HepG2 (cell line): Measurements from ENCODE around the gene PRRT2. TPM values are rescaled to one million over a fixed set of nuclear protein-coding genes. Genes with fewer than 3 reads are reported as not detected.
A peak's percentile ranks its signal among the peaks of the same experiment; 100 is the strongest.

Experiments
- ATF2 ChIP-seq: sonication (generic); formaldehyde crosslinking; IDR thresholded peaks from 2 replicates; pipeline ENCODE4 v1.4.0; 2020; ENCODE audit warnings: missing genetic modification reagents
- CAMTA2 ChIP-seq: sonication (generic); formaldehyde crosslinking; IDR thresholded peaks from 2 replicates; pipeline ENCODE4 v1.4.0; 2020; ENCODE audit warnings: mild to moderate bottlenecking, missing genetic modification reagents, borderline replicate concordance
- ETS1 ChIP-seq: sonication (generic); formaldehyde crosslinking; IDR thresholded peaks from 2 replicates; pipeline ENCODE4 v1.4.0; 2020; ENCODE audit warnings: missing genetic modification reagents
- GTF3A ChIP-seq: sonication (generic); formaldehyde crosslinking; conservative IDR thresholded peaks from 2 replicates; pipeline ENCODE4 v1.4.0; 2020; ENCODE audit warnings: mild to moderate bottlenecking, missing genetic modification reagents
- HDAC6 ChIP-seq: fragments of 200-600 bp; sonication (generic); IDR thresholded peaks from 2 replicates; pipeline ENCODE4 v1.7.0; 2017; ENCODE audit warnings: mild to moderate bottlenecking, antibody characterized with exemption, low read length, low read depth
- KLF13 ChIP-seq: sonication (generic); formaldehyde crosslinking; IDR thresholded peaks from 2 replicates; pipeline ENCODE4 v1.4.0; 2020; ENCODE audit warnings: mild to moderate bottlenecking, missing genetic modification reagents
- MTF1 ChIP-seq: sonication (generic); formaldehyde crosslinking; IDR thresholded peaks from 2 replicates; pipeline ENCODE4 v1.5.0; 2020; ENCODE audit warnings: missing genetic modification reagents
- MXD1 ChIP-seq: sonication (generic); formaldehyde crosslinking; IDR thresholded peaks from 2 replicates; pipeline ENCODE4 v1.4.0; 2020; ENCODE audit warnings: mild to moderate bottlenecking, missing genetic modification reagents
- MYNN ChIP-seq: sonication (generic); formaldehyde crosslinking; IDR thresholded peaks from 2 replicates; pipeline ENCODE4 v1.4.0; 2020; ENCODE audit warnings: mild to moderate bottlenecking, low read depth, missing genetic modification reagents
- NCOR1 ChIP-seq: fragments of 200-600 bp; sonication (generic); IDR thresholded peaks from 2 replicates; pipeline ENCODE4 v1.7.0; 2017; ENCODE audit warnings: antibody characterized with exemption, low read length, borderline replicate concordance
- NR2F1 ChIP-seq, 2 experiments: fragments of 450-650 bp in 1 of 2; formaldehyde crosslinking in 1 of 2; IDR thresholded peaks; 2 replicates each; pipeline versions ENCODE4 v1.5.0 to v1.6.1; 2016 to 2020; ENCODE audit warnings: mild to moderate bottlenecking in 1 of 2, missing compliant biosample characterization in 1 of 2, missing genetic modification reagents in 1 of 2, moderate library complexity in 1 of 2
- NR2F6 ChIP-seq, 2 experiments: IDR thresholded peaks; 2 replicates each; pipeline ENCODE4 v1.6.1; 2016; ENCODE audit warnings: antibody characterized with exemption in 1 of 2, mild to moderate bottlenecking in 1 of 2
- RFX5 ChIP-seq: IDR thresholded peaks from 2 replicates; pipeline ENCODE4 v1.6.1; 2011; ENCODE audit warnings: low read depth, low read length, improper control_type of control experiment
- SKIL ChIP-seq: sonication (generic); formaldehyde crosslinking; IDR thresholded peaks from 2 replicates; pipeline ENCODE4 v1.8.0; 2022; ENCODE audit warnings: missing genetic modification reagents, mild to moderate bottlenecking, moderate library complexity, borderline replicate concordance
- TCF7L2 ChIP-seq: IDR thresholded peaks from 2 replicates; pipeline ENCODE4 v1.6.1; 2011; ENCODE audit warnings: mild to moderate bottlenecking, low read depth, low read length, moderate library complexity
- ZBTB37 ChIP-seq: sonication (generic); formaldehyde crosslinking; IDR thresholded peaks from 2 replicates; pipeline ENCODE4 v1.4.0; 2020; ENCODE audit warnings: mild to moderate bottlenecking, missing genetic modification reagents
- ZFP1 ChIP-seq: IDR thresholded peaks from 2 replicates; pipeline ENCODE4 v1.6.1; 2016
- ZNF264 ChIP-seq: sonication (generic); formaldehyde crosslinking; IDR thresholded peaks from 2 replicates; pipeline ENCODE4 v1.4.0; 2020; ENCODE audit warnings: missing genetic modification reagents
- ZNF282 ChIP-seq: fragments of 450-650 bp; IDR thresholded peaks from 2 replicates; pipeline ENCODE4 v1.6.1; 2018; ENCODE audit not compliant: partially characterized antibody
- ZNF33B ChIP-seq: sonication (generic); formaldehyde crosslinking; IDR thresholded peaks from 2 replicates; pipeline ENCODE4 v1.5.1; 2020; ENCODE audit warnings: mild to moderate bottlenecking, missing genetic modification reagents
- ZNF562 ChIP-seq: sonication (generic); formaldehyde crosslinking; IDR thresholded peaks from 2 replicates; pipeline ENCODE4 v1.8.0; 2022; ENCODE audit warnings: missing genetic modification reagents, borderline replicate concordance
- ZNF816 ChIP-seq: sonication (generic); formaldehyde crosslinking; IDR thresholded peaks from 2 replicates; pipeline ENCODE4 v1.8.0; 2022; ENCODE audit warnings: missing genetic modification reagents, mild to moderate bottlenecking, borderline replicate concordance
- ZNF878 ChIP-seq: sonication (generic); formaldehyde crosslinking; IDR thresholded peaks from 2 replicates; pipeline ENCODE4 v1.8.1; 2023; ENCODE audit warnings: mild to moderate bottlenecking, missing genetic modification reagents, moderate library complexity
- polyA plus RNA-seq, 8 experiments: library from polyadenylated mRNA; depleted of rRNA in 3 of 8; stranded (reverse) in 7 of 8; unstranded in 1 of 8; fragments of >200 nt; fragmentation: Illumina TruSeq in 4 of 8; extraction: Trizol in 4 of 8; gene quantifications; 2 replicates each; pipeline versions ENCODE4 v1.2.1 to v1.2.3, GENCODE V29; 2011 to 2016; ENCODE audit warnings: low read depth in 4 of 8, missing spikeins in 1 of 8, mixed read lengths in 1 of 8; ENCODE audit not compliant: insufficient read depth in 1 of 8
- total RNA-seq, 5 experiments: library from RNA; depleted of rRNA; stranded (reverse); fragments of >200 nt; fragmentation: Illumina TruSeq; extraction: Trizol; gene quantifications; 2 replicates each; pipeline ENCODE4 v1.2.3, GENCODE V29; 2016; ENCODE audit warnings: low read depth in 1 of 5

PRRT2 gene
- total and polyA plus RNA-seq, 2 of the 13 experiments (the other 11 are each of a cell fraction or from before 2014, with no cell fraction given) = 0.51 to 1.1 TPM

- no peak for TF ChIP-seq GTF3A (CRISPR knock-in tag)
- TF ChIP-seq TCF7L2 = no peak
- no peak for TF ChIP-seq HDAC6
- no peak for TF ChIP-seq MTF1
- no peak for TF ChIP-seq ZNF562 (CRISPR knock-in tag)
- peak; percentile 81; the same call in 1 of the 2 replicates for TF ChIP-seq KLF13 (CRISPR knock-in tag)
- TF ChIP-seq NCOR1 = no peak
- peak; percentile 56; the same call in 1 of the 2 replicates for TF ChIP-seq SKIL (CRISPR knock-in tag)
- peak; percentile 44; the same call in 1 of the 2 replicates for TF ChIP-seq CAMTA2 (CRISPR knock-in tag)
- TF ChIP-seq MXD1 = peak; percentile 84; the same call in 1 of the 2 replicates
- TF ChIP-seq ZFP1 (CRISPR knock-in tag) = peak; percentile 82
- peak; percentile 96 for TF ChIP-seq ZNF878 (CRISPR knock-in tag)
- no peak for TF ChIP-seq ZNF282
- peak; percentile 26; the same call in 1 of the 2 replicates for TF ChIP-seq MYNN (CRISPR knock-in tag)
- TF ChIP-seq ZNF816 (CRISPR knock-in tag) = peak; percentile 97; the same call in 1 of the 2 replicates
- peak; percentile 88 for TF ChIP-seq ATF2
- peak; percentile 81; the same call in 1 of the 2 replicates for TF ChIP-seq ZNF33B (CRISPR knock-in tag)
- peak; percentile 18; the same call in 1 of the 2 replicates for TF ChIP-seq NR2F6 (IDR thresholded peaks at IDR 0.05)
- peak; percentile 69; the same call in 1 of the 2 replicates for TF ChIP-seq NR2F6 (CRISPR knock-in tag; IDR thresholded peaks at IDR 0.05)
- no peak for TF ChIP-seq ZBTB37 (CRISPR knock-in tag)
- 0 out of 2 replicates have a peak, but pooled peaks have one; percentile 26 for TF ChIP-seq RFX5
- no peak; the same call in 1 of the 2 replicates for TF ChIP-seq ETS1 (CRISPR knock-in tag)
- no peak; the same call in 1 of the 2 replicates for TF ChIP-seq ZNF264 (CRISPR knock-in tag)
- TF ChIP-seq NR2F1 (CRISPR knock-in tag; IDR thresholded peaks at IDR 0.05) = no peak
These were observed 21.6 kb upstream of the PRRT2 start, which contains the start of gene KIF22 (continued) for GRCh38 chr16:29790183-29790948.
